ENCODE results near the gene ELMOD1.

Gene ELMOD1

GRCh38 chr11:107646783-107647182 is 55.8 kb downstream of the ELMOD1 start:
- no peak for DNase-seq

- DNase-seq, result no peak
Observed at GRCh38 chr11:107648242-107648641, 57.3 kb downstream of the ELMOD1 start.

DNA sequence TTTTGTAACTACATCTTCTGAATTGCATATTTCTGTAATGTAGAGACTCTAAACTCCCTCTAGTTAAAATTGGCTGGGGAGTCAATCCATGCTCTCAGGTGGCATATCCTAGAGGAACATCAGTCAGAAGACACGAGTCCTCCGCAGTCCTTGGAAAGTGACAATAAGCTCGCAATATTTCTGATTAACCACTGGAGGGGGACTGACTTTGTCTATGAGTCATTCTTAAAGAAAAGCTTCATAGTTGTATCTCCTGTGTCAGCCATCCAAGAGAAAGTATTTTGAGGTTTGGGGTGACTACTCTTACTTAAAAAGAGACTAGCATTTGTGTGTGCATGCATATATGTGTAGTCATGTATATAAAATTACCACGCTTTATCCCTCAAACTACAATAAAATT is 60.7 kb downstream of the ELMOD1 start:
- no peak for DNase-seq

GRCh38 chr11:107653076-107653475 is 62.1 kb downstream of the ELMOD1 start:
- DNase-seq, result peak in 1 of 14 donors; percentile 9

- DNase-seq, result no peak
Observed at GRCh38 chr11:107655602-107656001, 64.7 kb downstream of the ELMOD1 start.

DNA sequence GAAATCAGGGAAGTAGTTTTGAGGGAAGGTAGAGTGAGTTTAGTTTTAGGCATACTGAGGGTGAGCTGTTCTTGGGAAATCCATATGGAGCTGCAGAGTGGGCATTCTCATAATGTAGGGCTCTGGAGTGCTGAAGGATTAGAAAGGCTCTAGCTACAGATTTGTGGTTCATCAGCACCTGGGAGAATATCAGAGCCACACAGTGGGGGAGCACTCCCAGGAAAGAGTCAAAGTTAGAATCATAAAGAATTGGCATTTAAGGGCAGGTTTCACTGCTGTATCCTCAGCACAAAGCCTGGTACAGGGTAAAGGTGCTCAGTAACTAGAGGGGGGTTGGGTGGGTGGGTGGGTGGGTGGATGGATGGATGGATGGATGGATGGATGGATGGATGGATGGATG is 68.4 kb downstream of the ELMOD1 start:
- no peak for DNase-seq

DNA sequence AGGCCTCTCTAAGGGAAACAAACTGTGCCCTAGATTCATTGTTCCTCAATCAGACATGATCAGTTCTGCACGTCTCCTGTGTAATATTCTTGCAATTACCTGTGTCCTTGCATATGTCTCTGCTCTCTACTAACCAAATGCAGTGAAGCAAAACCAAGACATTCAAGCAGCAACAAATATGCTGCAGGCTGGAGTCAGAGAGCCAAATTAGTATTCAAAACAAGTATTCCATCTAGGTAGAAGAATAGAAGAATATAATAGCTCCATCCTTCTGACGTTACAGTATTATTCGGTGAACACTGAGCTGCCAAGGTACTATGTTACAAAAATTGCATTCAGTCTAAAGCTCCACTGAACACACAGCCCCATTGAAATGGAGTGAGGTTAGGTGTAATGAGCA is 69.1 kb downstream of the ELMOD1 start:
- DNase-seq, result no peak

GRCh38 chr11:107661656-107662055 is 70.7 kb downstream of the ELMOD1 start:
- DNase-seq, result no peak

GRCh38 chr11:107665018-107665417 is 74.1 kb downstream of the ELMOD1 start:
- no peak for DNase-seq

GRCh38 chr11:107666911-107667613 is 76.1 kb downstream of the ELMOD1 start:
- no peak for DNase-seq

GRCh38 chr11:107669191-107669740 is 78.3 kb downstream of the ELMOD1 start:
- no peak for DNase-seq

GRCh38 chr11:107669893-107670601 is 79.1 kb downstream of the ELMOD1 start:
- DNase-seq, result no peak

- no peak for DNase-seq
Observed at GRCh38 chr11:107675902-107676301, 85.0 kb downstream of the ELMOD1 start.

GRCh38 chr11:107676336-107677057 is 85.5 kb downstream of the ELMOD1 start:
- no peak for DNase-seq

DNA sequence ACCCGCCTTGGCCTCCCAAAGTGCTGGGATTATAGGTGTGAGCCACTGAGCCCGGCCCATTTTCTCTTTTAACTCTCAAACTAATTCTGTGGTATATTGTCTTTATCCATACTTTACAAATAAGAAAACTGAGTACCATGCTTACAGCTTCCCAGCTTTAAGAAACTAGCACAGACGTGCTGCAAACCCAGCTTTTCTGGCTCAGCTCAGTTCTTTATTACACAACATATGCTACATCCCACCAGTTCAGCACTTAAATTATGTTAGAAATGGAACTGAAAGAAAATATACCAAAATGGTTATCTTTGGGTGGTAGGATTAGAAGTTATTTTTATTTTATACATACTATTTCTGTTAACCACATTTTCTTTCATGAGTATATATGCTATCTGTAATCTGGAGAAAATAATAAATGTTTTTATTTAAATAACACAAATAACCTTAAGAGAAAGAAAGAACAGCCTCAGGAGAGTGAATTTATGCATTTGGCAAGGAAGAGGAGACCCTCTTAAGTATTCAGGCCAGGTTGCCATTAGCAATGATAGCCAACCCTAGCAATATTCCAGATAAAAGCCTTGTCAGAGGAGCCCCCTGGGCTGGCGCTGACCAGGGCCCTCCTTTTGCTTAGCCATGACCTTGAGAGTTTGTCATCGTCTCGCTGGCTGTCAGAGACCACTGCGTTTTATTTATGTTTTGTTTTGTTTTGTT is 87.1 kb downstream of the ELMOD1 start:
- no peak for DNase-seq

DNA sequence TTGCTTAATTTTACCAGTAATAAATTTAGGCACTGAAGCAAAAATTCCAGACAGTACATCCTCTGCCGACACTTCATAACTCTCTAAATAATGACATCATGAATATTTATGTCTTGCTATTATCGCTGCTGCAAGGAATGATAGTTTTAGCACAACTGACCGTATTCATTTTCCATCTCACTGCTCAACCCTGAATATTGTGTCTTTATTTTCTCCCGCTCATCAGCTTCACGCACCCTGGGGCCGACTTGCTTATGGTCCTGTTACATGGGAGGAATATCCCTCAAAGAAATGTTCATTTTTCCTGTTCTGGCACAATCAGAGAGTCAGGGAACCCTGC is 87.7 kb downstream of the ELMOD1 start:
- DNase-seq, result no peak

DNA sequence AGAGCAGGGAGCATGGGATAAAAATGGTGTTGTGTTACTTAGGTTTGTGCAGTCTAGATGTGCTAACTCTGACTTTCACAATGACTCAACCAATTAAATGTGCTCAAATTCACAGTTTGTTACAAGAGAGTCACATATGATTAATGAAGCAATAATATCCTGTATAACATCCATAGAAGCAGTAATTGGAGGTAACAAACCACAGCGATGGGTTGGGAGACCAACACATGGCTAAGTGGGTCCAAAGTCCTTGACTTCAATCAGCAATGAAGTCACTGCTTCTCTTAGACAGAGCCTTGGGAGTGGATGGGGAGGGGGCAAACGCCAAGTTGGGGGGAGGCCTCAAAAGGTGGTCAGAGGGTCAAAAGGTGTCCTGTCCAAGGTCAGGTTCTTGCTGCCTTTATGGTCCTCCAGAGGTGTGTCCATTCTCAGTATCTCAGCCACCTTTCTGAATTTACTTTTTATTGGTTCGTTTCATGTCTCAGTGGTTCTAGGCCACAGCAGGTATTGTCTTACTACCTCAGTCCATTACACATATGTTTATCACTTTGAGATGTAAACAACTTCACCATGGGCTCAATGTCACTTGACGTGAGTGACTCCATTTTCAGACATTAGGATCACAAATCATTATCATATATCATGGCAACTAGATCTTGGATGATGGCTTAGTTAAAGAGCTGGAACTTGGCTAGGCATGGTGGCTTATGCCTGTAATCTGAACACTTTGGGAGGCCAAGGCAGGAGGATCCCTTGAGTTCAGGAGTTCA is 88.5 kb downstream of the ELMOD1 start:
- no peak for DNase-seq

DNA sequence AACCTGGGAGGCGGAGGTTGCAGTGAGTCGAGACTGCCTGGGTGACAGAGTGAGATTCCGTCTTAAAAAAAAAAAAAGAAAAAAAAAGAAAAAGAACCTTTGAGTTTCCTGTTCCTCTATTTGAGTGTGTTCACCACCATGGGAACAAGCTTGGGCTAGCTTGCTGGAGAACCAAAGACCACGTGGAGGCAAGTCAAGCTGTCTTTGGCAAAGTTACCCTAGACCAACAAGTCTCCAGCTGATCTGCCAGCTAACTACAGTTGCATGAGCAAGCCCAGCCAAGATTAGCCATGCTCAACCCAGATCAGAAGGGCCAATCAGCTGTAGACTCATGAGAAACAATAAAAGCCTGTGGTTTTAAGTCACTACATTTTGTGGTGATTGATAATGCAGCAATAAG is 91.2 kb downstream of the ELMOD1 start:
- DNase-seq, result no peak

- DNase-seq, result no peak
Observed at GRCh38 chr11:107682572-107682971, 91.6 kb downstream of the ELMOD1 start.

GRCh38 chr11:107683061-107683460 is 92.1 kb downstream of the ELMOD1 start:
- no peak for DNase-seq

DNA sequence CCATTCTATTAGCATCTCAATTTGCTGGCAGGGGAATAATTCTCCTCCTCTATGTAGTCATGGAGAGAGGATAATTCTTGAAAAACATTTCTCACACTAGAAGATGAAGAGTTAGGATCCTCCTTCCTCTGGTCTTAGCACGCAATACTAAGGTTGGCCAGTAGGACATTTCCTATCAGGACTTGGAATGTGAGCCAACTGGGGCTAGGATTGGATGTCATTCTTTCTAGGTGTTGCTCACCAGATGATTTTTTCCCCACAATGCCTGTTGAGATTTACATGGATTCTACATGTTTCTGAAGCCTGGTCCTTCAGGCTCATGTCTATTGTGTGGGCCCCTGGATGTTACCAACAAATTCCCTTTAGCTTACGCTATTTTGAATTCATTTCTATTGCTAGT is 92.9 kb downstream of the ELMOD1 start:
- DNase-seq, result no peak

DNA sequence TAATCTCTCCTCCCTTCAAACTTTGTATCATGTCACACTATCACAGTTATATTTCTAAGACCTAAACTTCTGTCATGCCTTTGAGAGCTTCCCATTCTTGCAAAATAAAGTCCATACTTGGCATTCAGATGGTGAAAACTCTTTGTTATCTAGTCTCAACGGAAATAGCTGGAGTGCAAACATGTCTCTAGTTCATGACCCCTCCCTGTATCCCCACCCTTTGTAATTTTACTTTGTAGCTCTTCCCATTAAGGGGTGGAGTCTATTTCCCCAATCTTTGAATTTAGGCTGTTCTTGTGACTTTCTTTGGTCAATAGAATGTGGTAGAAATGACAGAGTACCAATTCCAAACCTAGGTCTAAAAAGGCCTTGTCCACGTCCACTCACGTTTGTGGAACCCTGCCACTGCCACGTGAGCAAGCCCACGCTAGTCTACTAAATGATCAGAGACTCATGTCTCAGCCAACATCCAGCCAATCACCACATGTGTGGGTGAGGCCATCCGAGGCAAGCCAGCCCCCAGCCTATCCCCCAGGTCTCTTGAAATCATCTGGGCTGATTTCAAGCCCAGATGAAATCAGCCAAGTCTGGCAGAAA is 97.5 kb downstream of the ELMOD1 start:
- no peak for DNase-seq
